Astrocyte (in vitro differentiated cells and primary cell): ENCODE results near the gene SCAMP5.

ENCODE experiments used
- CTCF ChIP-seq: IDR thresholded peaks from 2 replicates; pipeline ENCODE4 v1.5.1; 2011; ENCODE audit warnings: low read depth, mild to moderate bottlenecking, inconsistent platforms, low read length, moderate library complexity; ENCODE audit not compliant: insufficient read depth
- EZH2 ChIP-seq: IDR thresholded peaks from 2 replicates; pipeline ENCODE4 v1.6.1; 2012; ENCODE audit warnings: mild to moderate bottlenecking, low read length, inconsistent platforms; ENCODE audit not compliant: insufficient read depth

GRCh38 chr15:75001310-75001709 lies 5.9 kb downstream of the SCAMP5 start:
- no peak for TF ChIP-seq CTCF
- no peak for TF ChIP-seq EZH2
